Small intestine (tissue), 16 donors: Measurements from ENCODE around the gene PTPRR. TPM values are rescaled to one million over a fixed set of nuclear protein-coding genes. Genes with fewer than 3 reads are reported as not detected.

Experiments used
- DNase-seq, 2 donors: peaks; one replicate each; pipeline versions ENCODE4 v3.0.0 to v3.0.0-alpha.2; 2013
- FAIRE-seq: peaks from 2 replicates; lab custom pipeline; 2012; peaks lifted over from hg19 to GRCh38; lab: Jason Lieb, UNC
- H3K27ac ChIP-seq, 3 donors: one replicate each; pipeline ENCODE4 v1.5.1; 2013; ENCODE audit warnings: low read length in 2 of 3, mild to moderate bottlenecking in 2 of 3, control low read depth in 1 of 3, inconsistent platforms in 1 of 3, low read depth in 1 of 3, moderate library complexity in 1 of 3
- H3K27me3 ChIP-seq, 3 donors: one replicate each; pipeline ENCODE4 v1.6.1; 2013; ENCODE audit warnings: low read length in 3 of 3, inconsistent platforms in 1 of 3; ENCODE audit not compliant: control insufficient read depth in 3 of 3, insufficient read depth in 3 of 3
- H3K36me3 ChIP-seq, 3 donors: one replicate each; pipeline ENCODE4 v1.6.1; 2013; ENCODE audit warnings: low read length in 3 of 3, inconsistent platforms in 1 of 3, low read depth in 1 of 3, mild to moderate bottlenecking in 1 of 3, moderate library complexity in 1 of 3; ENCODE audit not compliant: control insufficient read depth in 3 of 3, insufficient read depth in 2 of 3
- H3K4me1 ChIP-seq, 3 donors: one replicate each; pipeline ENCODE4 v1.6.1; 2013; ENCODE audit warnings: low read length in 2 of 3, inconsistent platforms in 1 of 3, low read depth in 1 of 3, mild to moderate bottlenecking in 1 of 3, moderate library complexity in 1 of 3; ENCODE audit not compliant: control insufficient read depth in 3 of 3, insufficient read depth in 2 of 3
- H3K4me3 ChIP-seq, 3 donors: one replicate each; pipeline ENCODE4 v1.5.1; 2013; ENCODE audit warnings: low read length in 3 of 3, control low read depth in 1 of 3, inconsistent platforms in 1 of 3, low read depth in 1 of 3, mild to moderate bottlenecking in 1 of 3, moderate library complexity in 1 of 3
- H3K9me3 ChIP-seq, 2 donors: one replicate each; pipeline ENCODE4 v1.6.1; 2013; ENCODE audit warnings: low read depth in 1 of 2, low read length in 1 of 2; ENCODE audit not compliant: control insufficient read depth in 2 of 2, insufficient read depth in 1 of 2
- WGBS, 3 donors: extraction: QIAGEN DNeasy Blood & Tissue Kit; methylation state at CpG; one replicate each; pipeline ENCODE4 v1.1.7; 2013; 5-methylcytosine and 5-hydroxymethylcytosine counted together
- long read RNA-seq, 10 donors: transcript quantifications; one replicate each; lab custom pipeline, GENCODE V29; 2026
- polyA plus RNA-seq, 4 donors: library from polyadenylated mRNA; stranded (reverse) in 3 of 4; unstranded in 1 of 4; fragments of 200-250 nt in 3 of 4; fragments of 120-200 nt in 1 of 4; gene quantifications; one replicate each; pipeline versions ENCODE4 v1.2.1 to v1.2.3, GENCODE V29; 2013
- donor health status: healthy with polysubstance abuse.
- donor health status: control.
- donor health status: control.
- donor health status: Bipolar disorder and iron deficiency.
- donor health status: healthy.

PTPRR gene, protein sequence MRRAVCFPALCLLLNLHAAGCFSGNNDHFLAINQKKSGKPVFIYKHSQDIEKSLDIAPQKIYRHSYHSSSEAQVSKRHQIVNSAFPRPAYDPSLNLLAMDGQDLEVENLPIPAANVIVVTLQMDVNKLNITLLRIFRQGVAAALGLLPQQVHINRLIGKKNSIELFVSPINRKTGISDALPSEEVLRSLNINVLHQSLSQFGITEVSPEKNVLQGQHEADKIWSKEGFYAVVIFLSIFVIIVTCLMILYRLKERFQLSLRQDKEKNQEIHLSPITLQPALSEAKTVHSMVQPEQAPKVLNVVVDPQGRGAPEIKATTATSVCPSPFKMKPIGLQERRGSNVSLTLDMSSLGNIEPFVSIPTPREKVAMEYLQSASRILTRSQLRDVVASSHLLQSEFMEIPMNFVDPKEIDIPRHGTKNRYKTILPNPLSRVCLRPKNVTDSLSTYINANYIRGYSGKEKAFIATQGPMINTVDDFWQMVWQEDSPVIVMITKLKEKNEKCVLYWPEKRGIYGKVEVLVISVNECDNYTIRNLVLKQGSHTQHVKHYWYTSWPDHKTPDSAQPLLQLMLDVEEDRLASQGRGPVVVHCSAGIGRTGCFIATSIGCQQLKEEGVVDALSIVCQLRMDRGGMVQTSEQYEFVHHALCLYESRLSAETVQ
- 10 to 100 TPM in 1 of 4 donors, 1 to 10 TPM in 2, under 1 TPM in 1; 0.84 to 18.9 (median 5.4) TPM for polyA plus RNA-seq
- long read RNA-seq, donor 1, partial matches to known transcripts, result 0 of 4 reads
- long read RNA-seq, donor 1, other reads (novel, unspliced or antisense), result 0 of 4 reads
- long read RNA-seq, donor 2, result 0 reads
- long read RNA-seq, donor 3, result 0 reads
- long read RNA-seq, donor 4, result 0 reads
- long read RNA-seq, donor 5, result 0 reads
- long read RNA-seq, donor 6, result 0 reads
- long read RNA-seq, donor 7, result 0 reads
- long read RNA-seq, donor 8, result 0 reads
- long read RNA-seq, donor 9, result 0 reads
- long read RNA-seq, donor 10, partial matches to known transcripts, result 0 of 1 reads
- long read RNA-seq, donor 10, other reads (novel, unspliced or antisense), result 0 of 1 reads

DNA sequence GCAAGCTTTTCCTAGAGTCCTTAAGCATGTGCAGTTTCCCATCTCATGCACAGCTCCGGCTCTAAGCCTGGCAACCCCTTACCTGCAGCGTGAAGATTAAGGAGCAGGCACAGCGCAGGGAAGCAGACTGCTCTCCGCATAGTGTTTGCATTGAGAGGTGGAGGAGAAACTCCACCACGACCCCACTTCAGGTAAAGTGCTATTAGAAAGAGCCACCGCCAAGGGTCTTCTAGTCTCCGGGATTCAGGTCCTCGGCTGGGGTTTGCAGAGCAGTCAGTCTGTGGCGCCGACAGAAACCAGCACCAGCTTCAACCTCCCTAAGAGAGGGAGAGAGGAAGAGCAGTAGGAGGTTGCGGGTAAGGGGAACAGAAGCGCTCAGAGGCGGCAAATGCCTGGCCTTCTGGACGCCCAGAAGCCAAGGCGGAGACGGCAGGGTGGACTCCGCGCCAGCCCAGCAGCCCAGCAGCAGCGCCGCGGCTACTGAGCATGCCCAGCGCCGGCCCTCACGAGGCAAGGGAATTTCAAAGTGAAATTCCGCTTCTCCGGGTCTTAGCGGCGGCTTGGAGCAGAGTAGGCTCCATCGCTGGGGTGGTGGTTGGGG, at the start of gene PTPRR:
TSS of gene PTPRR (minus strand) at position 488 of the 601 bp plus-strand sequence. CDS start at position 140, 348 bp downstream.
- Histone ChIP-seq H3K9me3 (no peaks in the 10 kb centered on the region), H3K4me1 (no peaks in the 10 kb centered on the region), H3K36me3 (no peaks in the 10 kb centered on the region), H3K27me3 (peaks cover 0 to 19% (median 6%) of the 10 kb centered on the region in 3 donors), H3K4me3 (peak within 1 kb of the TSS in 1 of 3 donors; percentile 22), H3K27ac (no peak within 1 kb of the TSS)
- 4 to 8% (median 7%) methylated on average over 29 of the region's 29 CpGs for WGBS, 3 donors
- DNase-seq (peak in 1 of 2 donors; percentile 5), FAIRE-seq (no peak)

DNA sequence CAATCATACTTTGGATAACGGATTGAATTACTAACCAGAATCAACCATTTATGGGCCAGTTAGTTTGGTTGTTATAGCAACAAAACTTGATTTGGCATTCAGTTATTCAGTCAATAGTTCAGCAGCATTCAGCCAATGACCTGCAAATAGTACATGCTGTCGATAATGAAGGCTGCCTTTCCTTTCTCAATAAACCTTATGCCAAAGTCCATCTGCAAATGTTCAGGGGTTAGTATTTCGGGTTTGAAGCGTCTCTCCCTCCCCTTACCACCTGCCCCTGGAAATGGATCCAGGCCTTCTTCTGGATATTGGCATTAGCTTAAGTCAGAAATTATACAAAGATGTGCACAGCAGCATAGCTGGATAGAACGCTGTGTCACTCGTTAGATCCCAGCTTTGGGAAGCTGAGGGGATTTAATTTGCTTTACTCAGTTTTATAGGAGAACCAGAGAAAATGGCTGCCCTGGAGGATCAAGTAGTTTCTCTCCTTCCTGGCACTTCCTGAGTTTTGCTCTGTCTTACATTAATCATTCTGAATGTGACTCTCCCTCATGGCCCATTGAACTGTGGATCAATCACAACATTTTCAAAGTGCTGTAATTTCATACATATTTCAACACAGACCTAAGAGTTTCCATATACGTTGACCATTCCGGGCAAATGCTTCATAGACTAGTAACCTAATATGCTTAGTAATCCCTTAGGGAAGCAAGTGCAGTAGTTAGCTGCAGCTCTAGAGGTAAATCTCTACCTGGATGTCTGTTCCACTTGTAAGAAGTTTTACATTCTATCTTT, 46.7 kb upstream of the PTPRR start:
- Histone ChIP-seq H3K9me3 (no peaks in the 10 kb centered on the region), H3K27me3 (no peaks in the 10 kb centered on the region), H3K4me1 (no peaks in the 10 kb centered on the region), H3K4me3 (no peak overlapping the region), H3K27ac (no peak overlapping the region), H3K36me3 (no peaks in the 10 kb centered on the region)
- no peak for FAIRE-seq
- no peak for DNase-seq
- 91 to 93% (median 92%) methylated on average over 8 of the region's 8 CpGs for WGBS, 3 donors

DNA sequence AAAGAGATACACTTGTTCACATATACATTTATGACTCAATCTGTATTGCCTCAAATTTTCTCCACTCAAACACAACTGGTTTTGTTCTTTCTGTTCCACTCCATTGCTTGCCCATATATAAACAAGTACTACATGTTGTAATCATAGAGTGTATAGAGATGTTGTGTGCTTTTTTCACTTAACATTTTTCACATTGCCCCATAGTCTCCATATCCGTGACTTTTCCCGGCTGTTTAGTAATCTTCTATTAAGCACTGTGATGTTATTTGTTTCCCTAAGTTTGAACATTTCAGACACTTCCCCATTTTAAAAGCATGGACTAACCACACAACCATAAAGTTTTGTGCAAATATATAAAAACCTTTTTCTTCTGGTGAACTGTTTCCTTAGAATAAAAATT, 45.5 kb upstream of the PTPRR start:
- WGBS, 3 donors, result 69 to 89% (median 84%) methylated on average over 2 of the region's 2 CpGs
- FAIRE-seq, result no peak
- no peaks in the 10 kb centered on the region for H3K4me1 ChIP-seq
- H3K4me3 ChIP-seq, result no peak overlapping the region
- no peaks in the 10 kb centered on the region for H3K9me3 ChIP-seq
- no peaks in the 10 kb centered on the region for H3K36me3 ChIP-seq
- no peak for DNase-seq
- no peak overlapping the region for H3K27ac ChIP-seq
- no peaks in the 10 kb centered on the region for H3K27me3 ChIP-seq

DNA sequence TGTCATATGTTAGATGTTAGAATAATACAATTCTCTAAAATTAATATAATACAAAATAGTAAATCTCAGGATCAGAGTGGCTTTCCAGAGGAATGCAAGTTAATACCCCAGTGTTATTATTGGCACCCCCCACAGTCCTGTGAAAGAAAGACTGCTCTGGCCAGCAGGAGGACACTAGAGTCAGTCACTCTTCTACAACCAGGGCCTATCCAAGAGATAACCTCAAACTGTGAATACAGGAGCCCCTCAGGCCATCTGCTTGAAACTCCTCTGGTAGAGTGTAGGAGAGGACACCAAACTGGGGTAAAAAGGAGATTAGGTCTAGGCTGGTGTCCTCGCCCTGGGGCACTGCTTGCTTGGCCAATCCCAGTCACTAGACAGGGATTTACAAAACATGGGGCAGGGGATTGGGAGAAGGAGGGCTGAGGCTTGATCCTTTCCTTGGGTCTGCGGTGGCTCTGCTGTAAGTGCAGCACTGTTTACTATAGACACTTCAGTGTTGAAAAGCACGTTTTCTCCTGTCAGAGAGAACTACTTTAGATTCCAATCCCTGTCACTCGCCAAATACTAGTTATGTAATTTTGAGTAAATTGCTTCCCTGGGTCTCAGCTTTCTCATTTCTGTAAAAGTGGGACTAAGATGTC, 44.5 kb upstream of the PTPRR start:
- H3K4me1 ChIP-seq, result no peaks in the 10 kb centered on the region
- no peak overlapping the region for H3K27ac ChIP-seq
- no peak overlapping the region for H3K4me3 ChIP-seq
- no peaks in the 10 kb centered on the region for H3K9me3 ChIP-seq
- no peaks in the 10 kb centered on the region for H3K27me3 ChIP-seq
- WGBS, 3 donors, result 78 to 88% (median 82%) methylated on average over 4 of the region's 4 CpGs
- DNase-seq, result no peak
- FAIRE-seq, result no peak
- no peaks in the 10 kb centered on the region for H3K36me3 ChIP-seq

DNA sequence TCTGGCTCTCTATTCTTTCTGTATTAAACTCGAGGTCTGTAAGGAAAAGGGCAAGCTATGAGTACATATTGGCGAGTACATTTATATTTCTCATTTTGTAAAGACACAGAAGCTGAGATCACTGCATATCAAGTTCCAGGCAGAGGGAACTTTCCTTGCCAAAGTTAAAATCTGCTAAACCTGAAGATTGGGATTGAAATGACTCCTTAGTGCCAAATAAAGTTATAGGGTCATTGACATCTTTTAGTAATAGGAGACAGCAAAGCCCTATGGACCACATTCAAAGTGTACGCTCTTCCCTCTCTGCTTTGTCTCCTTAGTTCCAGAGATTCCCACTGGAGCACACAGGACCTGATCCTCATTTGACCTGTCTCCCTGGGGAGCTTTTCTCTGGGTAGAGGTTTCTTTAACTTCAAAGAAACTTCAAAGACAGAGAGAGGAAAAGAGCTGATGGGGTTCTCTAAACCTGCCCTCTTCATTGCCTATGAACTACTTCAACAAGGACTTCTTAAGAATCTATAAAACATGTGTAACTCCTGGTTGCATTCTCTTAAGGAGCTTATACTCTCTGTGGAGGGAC, 42.6 kb upstream of the PTPRR start:
- Histone ChIP-seq H3K4me1 (no peaks in the 10 kb centered on the region), H3K27ac (no peak overlapping the region), H3K4me3 (no peak overlapping the region), H3K9me3 (no peaks in the 10 kb centered on the region), H3K36me3 (no peaks in the 10 kb centered on the region), H3K27me3 (no peaks in the 10 kb centered on the region)
- DNase-seq (no peak), FAIRE-seq (no peak)
- WGBS, 3 donors, result 72 to 82% (median 78%) methylated on average over 3 of the region's 3 CpGs

DNA sequence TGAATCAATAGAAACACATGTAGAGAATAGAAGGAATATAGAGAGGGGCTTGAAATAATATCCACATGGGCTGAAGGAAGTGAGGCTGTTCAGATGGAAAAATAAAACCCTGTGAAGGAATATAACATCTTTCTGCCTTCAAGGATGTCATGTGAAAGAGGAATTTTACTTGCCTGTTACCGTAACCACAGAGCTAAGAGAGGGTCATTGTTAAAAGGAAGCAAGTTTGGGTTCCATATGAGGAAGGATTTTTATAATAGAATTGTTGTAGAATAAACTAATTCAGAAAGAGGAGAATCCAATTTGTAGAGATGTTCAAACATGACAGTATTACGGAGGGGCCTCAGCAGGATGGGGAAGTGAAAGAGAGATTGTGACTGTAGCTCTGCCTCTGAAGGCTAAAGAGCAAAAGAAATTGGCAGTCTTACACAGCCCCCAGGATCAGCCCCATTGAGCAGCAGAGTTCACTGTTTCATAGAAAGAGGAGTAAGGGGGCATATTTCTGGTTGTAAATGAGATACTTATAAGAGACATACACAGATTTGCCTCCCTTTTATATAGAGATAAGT, 41.8 kb upstream of the PTPRR start:
- Histone ChIP-seq H3K27me3 (no peaks in the 10 kb centered on the region), H3K4me3 (no peak overlapping the region), H3K36me3 (no peaks in the 10 kb centered on the region), H3K27ac (no peak overlapping the region), H3K9me3 (no peaks in the 10 kb centered on the region), H3K4me1 (no peaks in the 10 kb centered on the region)
- FAIRE-seq, result no peak
- WGBS, 3 donors, result 49 to 66% (median 61%) methylated on average over 2 of the region's 2 CpGs
- DNase-seq, result no peak

DNA sequence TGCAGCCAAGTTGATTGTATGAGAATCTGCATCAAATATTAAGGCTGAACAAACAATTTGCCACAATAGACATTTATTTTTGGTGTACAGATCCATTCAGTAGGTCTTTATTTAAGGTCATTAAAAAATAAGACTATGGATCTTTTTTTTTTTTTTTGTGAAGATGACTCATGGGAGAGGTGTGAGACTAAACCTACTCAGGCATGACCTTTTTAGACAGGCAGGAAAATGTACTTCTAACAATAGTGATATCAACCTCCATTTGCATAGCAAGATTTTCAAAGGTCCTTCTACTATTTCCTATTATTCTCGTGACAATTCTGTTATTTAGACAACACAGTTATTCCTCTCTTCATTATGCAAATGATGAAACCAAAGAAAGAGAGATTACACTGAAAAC, 39.9 kb upstream of the PTPRR start:
- H3K9me3 ChIP-seq, result no peaks in the 10 kb centered on the region
- no peaks in the 10 kb centered on the region for H3K36me3 ChIP-seq
- WGBS, 3 donors, result 64 to 79% (median 79%) methylated on average over 1 of the region's 1 CpG
- H3K27ac ChIP-seq, result no peak overlapping the region
- DNase-seq (no peak), FAIRE-seq (no peak)
- no peaks in the 10 kb centered on the region for H3K4me1 ChIP-seq
- H3K4me3 ChIP-seq, result no peak overlapping the region
- no peaks in the 10 kb centered on the region for H3K27me3 ChIP-seq
